Measurements from ENCODE around the gene TEX12.
A peak's percentile ranks its signal among the peaks of the same experiment; 100 is the strongest.
"Not testable (repeated sequence)": the region's sequence is repeated elsewhere in the genome, so short reads cannot be mapped to it uniquely, and the experiment has no call there.

Gene TEX12

DNA sequence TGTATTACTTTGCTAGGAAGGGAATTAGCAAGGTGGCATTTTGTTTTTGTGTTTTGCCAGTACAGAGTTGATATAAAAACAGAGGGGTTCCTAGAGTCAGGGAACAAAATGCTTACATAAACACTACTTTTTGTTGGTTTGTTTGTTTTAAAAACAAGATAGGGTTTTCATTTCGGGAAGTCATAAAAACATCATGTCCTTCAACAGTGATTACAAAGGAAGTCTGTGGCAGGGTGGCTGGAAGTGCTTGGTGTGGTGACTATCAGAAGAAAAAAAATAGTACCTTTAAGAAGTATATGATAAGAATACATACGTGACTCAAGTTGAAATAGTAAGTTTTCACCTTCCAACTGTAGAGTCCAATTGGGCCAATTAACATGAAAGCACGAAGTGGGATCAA lies 2.1 kb upstream of the TEX12 start:
- DNase-seq, result peak in 2 of 4 experiments; percentile 17 to 20

DNA sequence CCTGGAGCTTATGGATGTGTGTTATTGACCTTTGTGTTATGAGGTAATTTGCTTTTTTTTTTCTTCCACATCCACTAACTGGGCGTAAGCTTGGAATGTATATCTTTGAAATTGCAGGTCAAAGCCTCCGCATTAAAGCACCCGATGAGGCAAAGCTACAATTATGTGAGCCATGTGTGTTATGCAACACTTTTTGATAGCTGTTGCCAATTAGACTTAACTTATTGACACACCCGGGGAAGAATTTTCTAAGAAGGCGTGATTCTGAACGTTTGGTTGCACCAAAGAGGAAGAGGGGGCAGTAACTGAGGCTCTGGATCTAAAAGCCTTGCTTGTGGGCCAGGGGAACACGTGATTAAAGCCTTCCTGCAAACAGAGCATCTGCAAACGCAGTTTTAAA lies 610 bp upstream of the TEX12 start:
- DNase-seq, result peak in 3 of 4 experiments; percentile 30 to 43 (median 31)

DNA sequence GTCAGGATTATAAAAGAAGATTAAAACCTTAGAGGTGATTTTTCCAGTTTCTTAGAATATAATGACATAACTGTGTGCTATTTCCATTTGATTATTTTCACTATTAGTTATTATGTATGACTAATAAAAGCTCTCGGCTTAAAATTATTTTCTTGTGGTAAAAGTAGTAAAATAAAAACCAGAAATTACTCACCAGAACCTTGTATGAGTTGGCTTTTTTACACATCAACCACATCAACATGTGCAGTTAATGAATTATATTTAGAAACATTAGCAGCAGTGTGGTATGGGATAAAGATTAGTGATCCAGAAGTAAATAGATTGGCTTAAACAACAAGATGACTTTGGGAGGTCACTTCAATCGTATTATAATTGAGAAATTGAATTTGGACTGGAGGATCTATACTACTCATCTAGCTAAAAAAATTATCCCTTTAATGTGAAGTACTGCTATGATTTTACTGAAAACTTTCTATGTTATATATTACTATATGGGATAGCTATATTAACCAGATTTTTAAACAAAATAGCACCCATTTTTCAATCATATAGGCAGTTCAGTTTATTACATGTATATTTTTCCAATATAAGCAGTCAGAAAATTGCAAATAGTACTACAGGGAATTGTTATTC lies 5.3 kb downstream of the TEX12 start:
- DNase-seq, result no peak

DNA sequence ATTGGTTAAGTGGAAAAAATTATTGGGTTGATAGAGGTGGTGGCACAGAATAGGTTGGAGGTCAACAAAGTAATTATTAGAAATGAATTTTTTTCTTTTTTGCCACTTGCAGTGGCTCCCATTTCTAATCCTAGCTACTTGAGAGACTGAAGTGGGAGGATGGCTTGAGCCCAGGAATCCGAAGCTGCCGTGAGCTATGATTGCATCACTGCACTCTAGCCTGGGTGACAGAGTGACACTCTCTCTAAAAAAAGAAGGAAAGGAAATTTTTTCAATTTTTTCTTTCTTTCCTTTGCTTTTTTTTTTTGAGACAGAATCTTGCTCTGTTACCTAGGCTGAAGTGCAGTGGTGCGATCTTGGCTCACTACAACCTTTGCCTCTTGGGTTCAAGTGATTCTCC lies 6.0 kb downstream of the TEX12 start:
- peak in 1 of 4 experiments; percentile 27 for DNase-seq

DNA sequence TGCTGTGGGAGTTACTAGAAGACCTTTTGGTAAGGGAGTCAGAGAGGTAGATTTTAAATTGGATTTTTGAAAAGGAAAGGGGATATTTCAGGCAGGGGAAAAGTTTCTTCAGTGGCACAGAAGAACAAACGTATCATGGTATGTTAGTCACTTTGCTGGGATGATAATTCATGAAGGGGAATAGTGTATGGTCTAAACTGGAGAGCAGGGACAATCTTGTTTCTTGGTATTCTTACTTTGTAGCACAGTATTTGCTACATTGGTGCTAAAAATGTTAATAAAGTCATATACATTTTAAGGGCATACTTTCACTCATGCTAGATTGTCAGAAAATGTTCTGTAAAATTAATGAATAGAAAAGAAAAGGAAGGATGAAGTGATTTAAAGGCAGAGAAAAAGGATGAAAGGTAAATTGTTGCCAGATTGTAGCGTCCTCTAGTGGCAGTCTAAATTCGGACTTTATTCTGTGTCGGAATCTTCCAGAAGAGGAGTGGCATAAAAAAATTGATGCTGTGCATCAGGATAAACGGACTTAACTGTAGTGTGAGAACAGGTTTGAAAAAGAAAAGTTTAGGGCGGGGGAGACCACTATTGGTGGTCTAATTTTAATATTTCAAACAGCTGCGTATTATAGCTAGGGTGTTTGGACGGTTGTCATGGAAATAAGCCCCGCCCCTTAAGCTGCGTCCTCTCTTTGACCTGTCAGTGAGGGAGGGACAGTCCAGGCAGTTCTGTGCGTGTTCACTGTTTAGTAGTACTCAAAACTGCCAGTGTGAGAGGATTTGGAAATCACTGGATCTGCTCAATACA lies 7.8 kb downstream of the TEX12 start, which contains the start of gene BCO2:
Gene BCO2, plus strand, starts transcription at position 724 of the 810 bp plus-strand sequence. CDS start 90 bp downstream, outside the sequence.
- peak; percentile 80 to 85 (median 82) for DNase-seq

DNA sequence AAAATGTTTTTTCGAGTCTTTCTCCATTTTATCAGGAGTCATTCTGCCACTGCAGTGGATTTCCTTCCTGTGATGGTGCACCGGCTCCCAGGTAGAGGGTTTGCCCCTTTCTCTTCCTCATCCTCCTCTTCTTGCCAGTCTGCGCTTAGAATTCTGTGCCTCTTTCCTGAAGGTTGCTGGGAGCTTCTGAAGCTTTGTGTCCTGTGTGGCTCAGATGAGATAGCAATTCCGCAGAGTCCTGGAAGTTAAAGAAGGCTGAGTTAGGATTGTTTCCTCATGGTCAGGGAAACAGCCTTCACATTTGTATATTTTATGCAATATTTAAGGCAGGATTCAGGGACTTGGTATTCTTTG lies 8.4 kb downstream of the TEX12 start:
- no peak for DNase-seq

DNA sequence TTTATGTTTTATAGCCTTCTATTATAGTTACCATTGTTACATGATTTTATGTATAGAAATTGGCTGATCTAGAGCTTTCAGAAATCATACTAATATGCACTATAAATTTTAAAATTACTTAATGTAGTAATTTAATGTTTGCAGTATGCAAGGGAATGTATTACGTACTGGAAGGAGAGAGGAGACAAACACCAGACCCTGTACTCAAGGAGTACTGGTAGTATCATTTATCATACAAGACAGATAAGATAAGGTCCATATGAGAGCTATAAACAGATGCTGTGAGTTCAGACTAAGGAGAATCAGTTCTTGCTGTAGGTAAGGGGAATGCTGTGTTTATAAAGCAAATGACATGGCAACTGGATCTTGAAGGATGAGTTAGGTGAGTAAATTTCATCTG lies 8.9 kb downstream of the TEX12 start:
- DNase-seq, result no peak

DNA sequence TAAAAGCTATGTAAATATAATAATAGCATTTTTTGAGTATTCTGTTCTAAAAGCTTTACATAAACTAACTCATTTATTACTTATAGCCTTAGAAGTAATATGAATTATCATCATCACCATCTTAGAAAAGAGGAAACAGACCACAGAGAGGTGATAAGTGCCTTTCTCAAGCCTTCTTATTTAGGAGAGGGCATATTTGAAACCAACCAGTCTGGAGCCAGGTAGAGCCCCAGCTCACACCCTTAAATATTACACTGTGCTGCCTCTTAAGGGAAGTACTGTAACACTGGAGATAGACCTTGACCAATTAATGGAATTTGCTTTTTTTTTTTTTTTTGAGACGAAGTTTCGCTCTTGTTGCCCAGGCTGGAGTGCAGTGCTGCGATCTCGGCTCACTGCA lies 10.4 kb downstream of the TEX12 start:
- DNase-seq, result no peak

DNA sequence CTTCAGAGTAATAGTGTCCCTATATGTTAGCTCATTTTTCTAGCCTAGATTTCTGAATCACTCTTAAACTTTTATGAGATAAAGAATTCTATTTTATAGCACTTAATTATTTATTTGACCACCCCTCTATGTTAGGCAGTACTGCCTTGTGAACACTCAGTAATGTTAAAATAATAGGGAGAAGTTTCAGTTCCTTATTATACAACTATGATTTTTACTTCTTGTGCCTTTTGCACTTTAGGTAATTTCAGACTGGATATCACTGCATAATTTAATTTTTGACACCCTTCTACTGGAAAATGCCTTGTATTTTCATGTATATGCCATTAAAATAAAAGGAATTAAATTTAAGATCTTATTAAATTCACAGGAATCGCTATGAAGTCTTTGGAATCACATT lies 11.3 kb downstream of the TEX12 start:
- DNase-seq, result peak in 1 of 4 experiments; percentile 39

DNA sequence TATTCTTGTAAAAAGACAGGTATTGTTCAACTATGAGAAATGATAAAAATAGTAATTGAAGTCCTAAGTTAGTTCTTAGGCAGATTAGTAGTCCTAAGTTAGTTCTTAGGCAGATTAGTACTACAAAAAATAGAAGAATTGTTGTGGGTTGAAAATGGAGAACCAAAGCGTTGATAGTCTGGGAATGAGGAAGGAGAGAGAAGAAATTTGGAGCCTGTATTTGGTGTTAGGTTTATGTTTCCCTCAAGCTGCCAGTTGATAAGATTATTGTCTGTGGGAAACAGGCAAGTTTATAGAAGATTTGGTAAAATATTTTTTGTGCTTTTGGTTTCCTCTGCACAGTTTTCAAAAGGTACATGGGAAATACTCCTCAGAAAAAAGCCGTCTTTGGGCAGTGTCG lies 11.8 kb downstream of the TEX12 start:
- peak in 3 of 4 experiments; percentile 18 to 62 (median 49) for DNase-seq

DNA sequence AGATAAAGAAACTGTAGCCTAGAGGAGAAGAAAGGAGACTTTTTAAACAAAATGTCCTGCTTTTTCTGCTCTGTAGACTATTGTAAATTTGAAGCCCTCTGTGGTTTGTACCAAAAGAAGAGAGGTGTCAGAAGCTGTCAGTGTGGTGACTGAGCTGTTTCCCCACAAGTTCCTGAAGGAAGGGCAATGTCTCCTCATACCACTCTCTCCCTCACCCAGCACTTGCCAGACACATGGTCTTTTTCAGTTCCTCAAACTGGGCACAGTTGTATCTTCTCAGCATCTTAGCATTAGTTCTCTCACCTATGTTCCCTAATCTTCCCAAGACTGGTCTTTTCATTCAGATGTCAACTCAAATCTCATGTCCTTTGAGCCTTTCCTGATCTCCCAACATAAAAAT lies 12.4 kb downstream of the TEX12 start:
- DNase-seq, result peak; percentile 65 to 86 (median 78)

DNA sequence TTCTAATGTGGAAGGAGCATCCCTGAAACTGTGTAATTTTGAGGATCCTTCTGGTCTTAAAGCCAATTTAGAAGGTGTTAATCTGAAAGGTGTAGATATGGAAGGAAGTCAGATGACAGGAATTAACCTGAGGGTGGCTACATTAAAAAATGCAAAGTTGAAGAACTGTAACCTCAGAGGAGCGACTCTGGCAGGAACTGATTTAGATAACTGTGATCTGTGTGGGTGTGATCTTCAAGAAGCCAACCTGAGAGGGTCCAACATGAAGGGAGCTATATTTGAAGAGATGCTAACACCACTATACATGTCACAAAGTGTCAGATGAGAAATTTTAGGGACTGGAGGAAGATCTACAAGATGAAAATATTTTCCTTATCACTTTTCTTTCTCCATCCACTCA lies 15.7 kb downstream of the TEX12 start:
- DNase-seq, result no peak

DNA sequence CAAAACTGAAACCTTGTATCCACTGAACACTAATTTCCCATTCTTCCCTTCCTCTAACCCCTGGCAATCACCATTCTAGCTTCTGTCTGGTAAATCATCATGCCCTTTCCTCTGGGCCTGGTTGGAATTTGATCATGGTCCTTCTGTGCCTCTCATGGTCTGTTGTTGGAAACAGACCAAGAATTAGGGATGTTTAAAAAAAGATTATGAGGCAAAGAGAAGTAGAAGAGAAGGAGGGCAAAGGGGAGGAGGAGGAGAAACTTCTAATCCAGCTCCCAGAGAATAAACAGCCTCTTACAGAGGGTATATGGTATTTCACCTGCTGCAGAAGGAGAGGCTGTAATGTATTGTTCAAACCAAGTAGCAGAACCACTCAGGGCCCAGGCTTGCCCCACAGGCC lies 18.7 kb downstream of the TEX12 start:
- no peak for DNase-seq

DNA sequence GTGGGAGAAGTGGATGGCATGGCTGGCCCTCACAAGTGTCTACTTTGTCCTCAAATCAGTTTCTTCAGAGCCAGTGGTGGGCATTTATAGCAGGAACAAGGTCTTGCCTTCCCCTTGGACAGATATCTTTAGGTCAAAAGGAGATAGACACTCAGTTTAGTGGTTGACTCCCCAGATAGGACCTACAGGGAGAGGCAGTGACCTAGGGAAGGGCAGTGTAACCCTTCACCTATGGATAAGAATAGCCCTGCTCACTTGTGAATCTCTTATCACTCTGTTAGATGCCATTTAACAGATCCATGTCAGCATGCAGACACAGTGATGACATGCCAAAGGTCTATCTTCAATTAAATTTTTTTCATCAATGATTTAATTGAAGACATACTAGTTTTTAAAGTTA lies 19.1 kb downstream of the TEX12 start:
- DNase-seq, result no peak

DNA sequence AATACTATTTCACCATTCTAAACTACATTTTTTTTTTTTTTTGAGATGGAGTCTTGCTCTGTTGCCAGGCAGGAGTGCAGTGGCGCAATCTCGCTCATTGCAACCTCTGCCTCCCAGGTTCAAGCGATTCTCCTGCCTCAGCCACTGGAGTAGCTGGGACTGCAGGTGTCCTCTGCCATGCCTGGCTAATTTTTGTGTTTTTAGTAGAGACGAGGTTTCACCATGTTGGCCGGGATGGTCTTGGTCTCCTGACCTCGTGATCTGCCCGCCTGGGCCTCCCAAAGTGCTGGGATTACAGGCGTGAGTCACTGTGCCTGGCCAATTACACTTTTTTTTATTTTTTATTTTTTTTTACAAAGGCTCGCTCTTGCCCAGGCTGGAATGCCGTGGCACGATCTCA lies 27.9 kb downstream of the TEX12 start:
- DNase-seq, result not testable (repeated sequence)

DNA sequence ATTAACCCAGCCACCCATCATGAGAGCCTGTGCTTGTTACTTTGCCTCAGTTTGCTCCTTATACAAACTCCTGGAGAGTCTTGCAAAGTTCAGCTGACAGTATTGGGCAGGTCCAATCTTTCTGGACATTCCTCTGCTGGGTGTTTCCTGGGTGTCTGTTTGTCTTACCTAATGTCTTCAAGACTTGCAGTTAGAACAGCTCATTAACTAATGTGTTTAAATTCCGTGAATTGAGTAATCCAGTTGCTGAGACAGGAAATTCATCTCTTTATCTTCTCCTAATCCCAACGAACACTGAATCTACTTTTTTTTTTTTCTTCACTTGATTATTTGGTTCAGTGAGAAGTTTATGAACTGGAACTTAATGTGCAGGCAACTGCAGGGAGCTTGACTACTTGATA lies 28.8 kb downstream of the TEX12 start:
- DNase-seq, result no peak

DNA sequence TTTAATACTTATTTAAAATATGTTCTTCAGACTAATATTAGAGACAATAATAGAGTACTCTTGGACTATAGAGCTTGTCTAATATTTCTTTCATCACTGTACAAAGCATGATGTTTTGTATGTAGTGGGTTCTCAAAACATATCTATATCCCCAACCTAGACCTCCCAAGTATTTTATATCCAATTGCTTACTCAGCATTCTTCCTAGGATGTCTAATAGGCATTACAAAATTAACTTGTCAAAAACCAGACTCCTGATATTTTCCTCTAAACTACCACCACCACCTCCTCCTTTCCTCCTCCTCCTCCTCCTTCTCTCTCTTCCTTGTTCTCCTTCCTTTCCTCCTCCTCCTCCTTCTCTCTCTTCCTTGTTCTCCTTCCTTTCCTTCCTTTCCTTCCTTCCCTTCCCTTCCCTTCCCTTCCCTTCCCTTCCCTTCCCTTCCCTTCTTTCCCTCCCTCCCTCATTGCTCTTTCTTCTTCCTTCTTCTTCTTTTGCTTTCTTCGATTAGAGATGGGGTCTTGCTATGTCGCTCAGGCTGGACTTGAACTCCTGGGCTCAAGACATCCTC lies 29.4 kb downstream of the TEX12 start:
- DNase-seq, result no peak

DNA sequence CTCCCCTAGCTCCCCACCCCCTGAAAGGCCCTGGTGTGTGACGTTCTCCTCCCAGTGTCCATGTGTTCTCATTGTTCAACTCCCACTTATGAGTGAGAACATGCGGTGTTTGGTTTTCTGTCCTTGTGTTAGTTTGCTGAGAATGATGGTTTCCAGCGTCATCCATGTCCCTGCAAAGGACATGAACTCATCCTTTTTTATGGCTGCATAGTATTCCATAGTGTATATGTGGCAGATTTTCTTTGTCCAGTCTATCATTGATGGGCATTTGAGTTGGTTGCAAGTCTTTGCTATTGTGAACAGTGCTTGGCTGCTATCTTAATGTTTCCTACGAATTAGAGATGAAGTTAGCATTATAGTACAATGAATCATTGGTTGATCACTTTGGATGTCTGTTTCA lies 31.9 kb downstream of the TEX12 start:
- not testable (repeated sequence) for DNase-seq

DNA sequence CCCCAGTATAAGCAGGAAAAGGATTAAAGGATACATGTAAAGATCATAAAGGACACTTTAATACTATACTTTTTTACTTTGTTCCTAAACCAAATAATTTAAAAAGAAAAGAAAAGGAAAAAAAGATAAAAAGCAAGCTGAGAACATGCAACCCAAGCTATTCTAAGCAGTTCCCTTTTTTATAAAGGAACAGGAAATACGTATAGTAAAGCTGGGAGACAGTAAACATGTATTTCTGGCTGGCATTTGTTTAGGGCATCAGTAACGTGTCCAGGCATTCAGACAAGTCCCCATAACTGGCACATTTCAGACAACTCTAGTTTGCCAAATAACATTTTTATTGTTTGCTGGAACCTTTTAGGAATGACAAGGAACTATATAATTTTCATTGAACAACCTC lies 33.1 kb downstream of the TEX12 start:
- DNase-seq, result peak; percentile 9 to 66 (median 36)

DNA sequence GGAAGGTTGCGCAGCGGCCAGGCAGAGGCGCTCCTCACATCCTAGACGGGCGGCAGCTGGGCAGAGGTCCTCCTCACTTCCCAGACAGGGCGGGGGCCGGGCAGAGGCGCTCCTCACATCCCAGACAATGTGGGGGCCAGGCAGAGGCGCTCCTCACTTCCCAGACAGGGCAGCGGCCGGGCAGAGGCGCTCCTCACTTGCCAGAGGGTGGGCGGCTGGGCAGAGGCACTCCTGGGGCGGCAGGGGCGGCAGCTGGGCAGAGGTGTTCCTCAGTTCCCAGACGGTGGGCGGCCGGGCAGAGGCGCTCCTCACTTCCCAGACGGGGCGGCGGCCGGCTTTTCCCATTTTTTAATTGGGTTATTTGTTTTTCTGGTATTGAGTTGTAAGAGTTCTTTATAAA lies 38.9 kb downstream of the TEX12 start:
- no peak for DNase-seq

DNA sequence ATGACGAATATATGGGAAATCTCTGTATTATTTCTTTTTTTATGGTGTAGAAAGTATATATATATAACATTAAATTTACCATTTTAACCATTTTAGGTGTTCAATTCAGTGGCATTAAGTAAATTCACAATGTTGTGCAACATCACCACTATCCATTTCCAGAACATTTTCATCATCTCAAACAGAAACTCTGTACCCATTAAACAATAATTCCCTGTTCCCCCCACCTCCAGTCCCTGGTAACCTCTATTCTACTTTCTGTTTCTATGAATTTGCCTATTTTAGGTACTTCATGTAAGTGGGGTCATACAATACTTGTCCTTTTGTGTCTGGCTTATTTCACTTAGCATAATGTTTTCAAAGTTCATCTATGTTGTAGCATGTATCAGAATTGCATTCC lies 43.7 kb downstream of the TEX12 start:
- no peak for DNase-seq

DNA sequence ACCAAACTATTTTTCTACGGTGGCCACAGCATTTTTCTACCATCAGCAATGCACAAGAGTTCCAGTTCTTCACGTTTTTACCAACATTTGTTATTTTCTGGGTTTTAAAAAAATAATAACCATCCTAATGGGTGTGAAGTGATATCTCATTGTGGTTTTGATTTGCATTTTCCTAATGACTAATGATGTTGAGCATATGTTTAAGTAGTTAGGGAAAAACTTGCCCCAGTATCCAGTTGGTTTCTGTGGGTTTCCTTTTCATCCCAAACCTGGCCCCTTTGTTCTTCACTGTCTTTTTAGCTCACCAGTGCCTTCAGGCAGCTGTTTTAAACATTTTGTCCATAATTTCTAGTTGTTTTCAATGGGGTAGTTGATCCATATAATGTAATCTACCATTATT lies 44.4 kb downstream of the TEX12 start:
- DNase-seq, result no peak

DNA sequence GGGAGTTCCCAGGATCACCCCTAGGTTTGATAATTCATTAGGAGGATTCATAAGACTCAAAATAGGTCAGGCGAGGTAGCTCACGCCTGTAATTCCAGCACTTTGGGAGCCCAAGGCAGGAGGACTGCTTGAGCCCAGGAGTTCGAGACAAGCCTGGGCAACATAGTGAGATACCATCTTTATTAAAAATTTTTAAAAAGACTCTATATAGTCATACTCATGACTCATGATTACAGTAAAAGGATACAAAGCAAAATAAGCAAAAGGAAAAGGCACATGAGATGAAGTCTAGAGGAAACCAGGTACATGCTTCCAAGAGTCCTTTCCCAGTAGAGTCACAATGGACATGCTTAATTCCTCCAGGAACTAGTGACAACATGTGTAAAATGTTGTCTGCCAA lies 45.1 kb downstream of the TEX12 start:
- DNase-seq, result no peak

DNA sequence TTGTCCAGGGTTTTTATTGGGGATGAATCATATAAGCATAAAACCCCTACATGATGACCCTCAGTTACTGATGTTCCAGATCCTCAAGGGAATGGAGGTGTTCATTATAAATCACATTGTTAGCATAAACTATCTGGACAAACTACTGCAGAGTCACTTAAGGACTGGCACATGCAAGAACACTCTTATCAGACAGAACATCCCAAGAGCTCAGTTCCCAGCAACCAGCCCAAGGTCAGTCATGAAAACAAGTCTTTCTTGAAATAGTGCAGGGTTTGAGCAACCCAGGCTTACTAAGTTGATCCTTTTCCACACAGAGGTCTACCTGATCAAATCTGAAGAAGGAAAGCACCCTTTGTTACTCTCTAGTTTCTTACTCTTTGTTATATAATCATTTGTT lies 45.5 kb downstream of the TEX12 start:
- no peak for DNase-seq
